PC-3 (cell line): ENCODE measurements around the gene NPPB.

ENCODE experiments used
- CTCF ChIP-seq: fragments of 300-600 bp; sonication (generic); conservative IDR thresholded peaks from 2 replicates; pipeline ENCODE4 v1.5.1; 2017; ENCODE audit warnings: antibody characterized with exemption, low read depth, mild to moderate bottlenecking, low read length
- EZH2 ChIP-seq: fragments of 300-600 bp; sonication (generic); IDR thresholded peaks from one replicate; pipeline ENCODE4 v1.6.1; 2017; ENCODE audit warnings: antibody characterized with exemption, mild to moderate bottlenecking, low read length; ENCODE audit not compliant: unreplicated experiment
- EZH2phosphoT487 ChIP-seq: fragments of 300-600 bp; sonication (generic); IDR thresholded peaks from 2 replicates; pipeline ENCODE4 v1.6.1; 2018; ENCODE audit warnings: mild to moderate bottlenecking, antibody characterized with exemption, low read length, borderline replicate concordance

- TF ChIP-seq CTCF = no peak
- no peak for TF ChIP-seq EZH2
- TF ChIP-seq EZH2phosphoT487 = no peak
Observed at GRCh38 chr1:11823366-11824137, 35.2 kb downstream of the NPPB start.
